GM19193 (cell line): ENCODE data around the gene FOXO1.

Experiments
- POLR2A ChIP-seq: IDR thresholded peaks from 4 replicates; pipeline ENCODE4 v1.6.1; 2011; ENCODE audit not compliant: insufficient read depth, insufficient read length; ENCODE audit errors: extremely low read depth

Gene FOXO1

DNA sequence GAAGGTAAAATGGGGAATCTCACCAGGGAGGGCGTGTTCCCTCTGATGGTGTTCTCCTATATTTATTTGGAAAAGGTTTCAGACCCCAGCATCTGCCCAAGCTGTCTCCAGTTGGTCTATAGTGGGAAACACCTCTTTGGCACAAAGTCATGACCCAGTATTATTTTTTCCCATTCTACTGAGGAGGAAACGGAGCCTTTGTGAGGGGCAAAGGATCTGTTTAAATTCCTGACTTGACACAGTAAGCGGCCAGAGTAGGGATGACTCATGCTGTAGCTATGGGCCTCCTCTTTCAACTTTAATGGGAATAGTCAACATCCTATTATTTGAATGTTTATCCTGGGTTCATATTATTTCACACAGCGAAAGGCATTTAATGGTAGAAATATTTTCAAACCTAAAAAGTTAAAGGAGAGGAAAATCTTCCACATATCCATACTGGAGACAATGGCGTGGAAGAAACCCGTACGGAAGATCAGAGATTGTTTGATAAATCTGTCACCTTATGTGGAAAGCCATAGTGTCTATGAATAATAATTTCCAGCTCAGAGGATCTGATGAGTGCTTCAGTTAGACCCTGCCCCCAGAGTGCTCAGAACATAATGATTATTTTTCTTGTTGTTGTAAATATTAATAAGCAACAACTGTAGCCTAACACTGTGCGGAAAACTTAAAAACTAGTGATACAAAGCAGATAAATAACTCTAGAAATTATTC is 126.0 kb downstream of the FOXO1 start:
- no peak for TF ChIP-seq POLR2A

GRCh38 chr13:40539576-40540327 is 126.7 kb downstream of the FOXO1 start:
- no peak for TF ChIP-seq POLR2A

- no peak for TF ChIP-seq POLR2A
These were observed 129.1 kb downstream of the FOXO1 start for GRCh38 chr13:40537146-40537895.

- TF ChIP-seq POLR2A = no peak
These were observed 129.9 kb downstream of the FOXO1 start for GRCh38 chr13:40536443-40537113.

- no peak for TF ChIP-seq POLR2A
These were observed 131.1 kb downstream of the FOXO1 start for GRCh38 chr13:40535345-40535836.

DNA sequence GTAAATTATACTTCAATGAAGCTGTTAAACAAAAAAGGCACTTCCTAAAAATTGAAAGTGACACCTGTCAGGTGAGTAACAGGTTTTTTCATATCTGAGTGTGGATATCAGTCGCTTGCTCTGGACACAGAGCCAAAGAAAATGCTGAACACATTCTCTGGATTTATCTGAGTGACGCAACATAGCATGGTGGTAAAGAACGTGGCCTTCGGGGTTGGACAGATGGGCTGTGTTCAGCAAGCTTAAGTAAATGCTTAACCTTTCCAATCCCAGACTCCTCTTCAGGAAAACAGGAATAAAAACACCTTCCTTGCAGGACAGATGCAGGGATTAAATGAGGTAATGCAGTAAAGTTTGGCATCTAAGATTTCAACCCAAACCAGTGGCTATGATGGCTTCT is 132.0 kb downstream of the FOXO1 start:
- TF ChIP-seq POLR2A = no peak

DNA sequence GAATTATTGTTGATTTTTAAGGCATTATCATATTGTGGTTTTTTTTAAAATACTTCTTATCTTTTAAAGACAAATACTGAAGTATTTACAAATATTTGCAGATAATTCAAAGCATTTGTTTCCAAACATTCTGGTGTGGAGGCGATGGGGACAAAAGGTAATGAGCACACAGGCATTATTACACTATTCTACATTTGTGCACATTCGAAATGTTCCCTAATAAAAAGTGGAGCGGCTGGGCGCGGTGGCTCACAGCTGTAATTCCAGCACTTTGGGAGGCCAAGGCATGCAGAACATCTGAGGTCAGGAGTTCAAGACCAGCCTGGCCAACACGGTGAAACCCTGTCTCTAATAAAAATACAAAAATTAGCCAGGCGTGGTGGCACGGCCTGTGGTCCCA is 133.4 kb downstream of the FOXO1 start:
- TF ChIP-seq POLR2A = no peak

- TF ChIP-seq POLR2A = no peak
These were observed 135.5 kb downstream of the FOXO1 start for GRCh38 chr13:40530961-40531360.

- TF ChIP-seq POLR2A = no peak
These were observed 137.6 kb downstream of the FOXO1 start for GRCh38 chr13:40528881-40529280.

GRCh38 chr13:40527914-40528313 is 138.5 kb downstream of the FOXO1 start:
- TF ChIP-seq POLR2A = no peak

GRCh38 chr13:40522282-40522681 is 144.2 kb downstream of the FOXO1 start:
- TF ChIP-seq POLR2A = no peak

DNA sequence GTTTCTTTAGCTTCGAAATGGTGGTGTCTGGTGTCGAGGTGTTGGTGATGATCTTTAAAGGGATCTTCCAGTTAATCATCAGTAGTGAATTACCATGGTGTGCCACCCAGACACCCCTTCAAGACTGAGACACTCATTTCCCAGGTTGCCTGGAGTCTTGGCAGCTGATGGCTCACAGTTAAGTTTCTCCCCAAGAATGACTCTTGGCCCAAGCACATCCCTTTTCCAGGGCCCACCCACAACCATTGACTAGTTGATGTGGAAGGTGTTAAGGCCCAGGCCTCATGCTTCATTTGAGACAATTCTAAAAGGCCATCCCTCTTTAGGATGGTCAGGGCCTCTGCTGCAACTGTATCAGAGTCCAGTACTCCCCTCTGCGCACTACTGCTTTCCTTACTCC is 145.5 kb downstream of the FOXO1 start:
- no peak for TF ChIP-seq POLR2A

GRCh38 chr13:40519637-40520036 is 146.8 kb downstream of the FOXO1 start:
- TF ChIP-seq POLR2A = no peak

DNA sequence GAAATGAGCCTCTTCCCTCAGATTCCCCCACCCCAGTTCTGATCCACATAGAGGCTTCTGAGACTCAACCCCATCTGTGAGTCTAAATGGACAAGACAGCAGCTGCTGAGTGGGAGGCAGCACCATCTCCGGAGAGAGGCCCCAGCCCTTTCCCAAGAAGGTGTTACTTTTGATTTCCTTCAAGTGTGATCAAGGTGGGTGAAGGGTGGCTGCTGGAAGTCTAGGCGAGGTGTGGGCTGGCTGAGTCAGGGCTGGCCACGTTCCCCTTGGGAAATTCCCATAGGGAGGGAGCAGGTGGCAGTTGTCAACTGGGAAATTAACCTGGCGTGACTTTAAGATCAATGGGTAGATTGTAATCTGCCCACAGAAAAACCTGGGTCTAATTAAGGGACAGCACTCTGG is 148.0 kb downstream of the FOXO1 start:
- TF ChIP-seq POLR2A = no peak
